Measurements from ENCODE around the gene LAMA3.

The LAMA3 gene

DNA sequence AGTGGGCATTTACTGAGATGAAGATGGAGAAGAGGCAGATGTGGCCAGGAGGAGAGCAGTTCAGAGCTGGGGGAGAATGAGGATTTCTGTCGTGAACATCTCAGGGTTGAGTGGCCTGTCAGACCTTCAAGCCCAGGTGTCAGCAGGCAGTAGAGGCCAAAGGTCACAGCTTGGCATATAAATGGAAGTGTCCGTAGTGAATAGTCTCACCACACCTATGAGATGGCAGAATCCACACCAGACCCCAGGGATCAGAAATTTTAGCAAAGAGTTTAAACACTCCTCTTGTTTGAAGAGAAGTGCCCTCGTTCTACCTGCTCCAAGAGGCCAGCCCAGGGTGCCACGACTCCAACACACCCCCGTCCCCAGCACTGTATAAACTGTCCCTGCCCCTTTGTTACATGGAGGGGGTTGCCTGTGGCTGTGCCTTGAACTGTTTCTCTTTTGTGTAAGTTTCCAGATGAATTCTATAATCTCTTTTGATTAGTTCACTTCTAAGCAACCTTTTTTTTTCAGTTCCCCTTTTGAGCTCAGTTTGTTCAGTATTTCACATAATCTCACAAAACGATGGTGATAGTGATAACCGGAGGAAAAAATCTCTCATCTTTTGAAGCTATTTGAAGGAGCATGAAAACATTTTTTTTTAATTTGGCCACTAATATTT is 256.3 kb downstream of the LAMA3 start:
- no peak overlapping the region for H3K27ac ChIP-seq
- TF ChIP-seq, protein P1, sequence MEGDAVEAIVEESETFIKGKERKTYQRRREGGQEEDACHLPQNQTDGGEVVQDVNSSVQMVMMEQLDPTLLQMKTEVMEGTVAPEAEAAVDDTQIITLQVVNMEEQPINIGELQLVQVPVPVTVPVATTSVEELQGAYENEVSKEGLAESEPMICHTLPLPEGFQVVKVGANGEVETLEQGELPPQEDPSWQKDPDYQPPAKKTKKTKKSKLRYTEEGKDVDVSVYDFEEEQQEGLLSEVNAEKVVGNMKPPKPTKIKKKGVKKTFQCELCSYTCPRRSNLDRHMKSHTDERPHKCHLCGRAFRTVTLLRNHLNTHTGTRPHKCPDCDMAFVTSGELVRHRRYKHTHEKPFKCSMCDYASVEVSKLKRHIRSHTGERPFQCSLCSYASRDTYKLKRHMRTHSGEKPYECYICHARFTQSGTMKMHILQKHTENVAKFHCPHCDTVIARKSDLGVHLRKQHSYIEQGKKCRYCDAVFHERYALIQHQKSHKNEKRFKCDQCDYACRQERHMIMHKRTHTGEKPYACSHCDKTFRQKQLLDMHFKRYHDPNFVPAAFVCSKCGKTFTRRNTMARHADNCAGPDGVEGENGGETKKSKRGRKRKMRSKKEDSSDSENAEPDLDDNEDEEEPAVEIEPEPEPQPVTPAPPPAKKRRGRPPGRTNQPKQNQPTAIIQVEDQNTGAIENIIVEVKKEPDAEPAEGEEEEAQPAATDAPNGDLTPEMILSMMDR (IDR thresholded peaks at IDR 0.05; ENCODE audit: low read depth, low read length), result no peak
- H3K4me3 ChIP-seq (ENCODE audit: low read depth, low read length), result no peak overlapping the region
- H3K9me3 ChIP-seq (ENCODE audit: severe bottlenecking), result no peaks in the 10 kb centered on the region
- peaks cover 3% of the 10 kb centered on the region; the same call in 1 of the 2 replicates for H3K36me3 ChIP-seq
- DNase-seq, result no peak
- no peaks in the 10 kb centered on the region for H3K27me3 ChIP-seq (ENCODE audit: insufficient read depth, low read depth, severe bottlenecking)

DNA sequence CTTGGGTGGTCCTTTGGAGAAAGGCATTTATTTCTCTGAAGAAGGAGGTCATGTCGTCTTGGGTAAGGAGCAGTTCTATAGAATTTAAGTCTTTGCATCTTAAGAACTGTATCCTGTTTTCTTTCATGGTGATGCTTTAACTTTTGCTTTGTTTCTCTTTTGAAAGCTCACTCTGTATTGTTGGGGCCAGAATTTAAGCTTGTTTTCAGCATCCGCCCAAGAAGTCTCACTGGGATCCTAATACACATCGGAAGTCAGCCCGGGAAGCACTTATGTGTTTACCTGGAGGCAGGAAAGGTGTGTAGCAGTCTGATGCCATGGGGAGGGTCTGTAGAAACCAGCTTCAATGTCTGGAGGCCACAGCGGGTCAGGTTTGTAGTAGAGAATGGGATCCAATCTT is 260.6 kb downstream of the LAMA3 start:
- Histone ChIP-seq H3K27ac (no peak overlapping the region), H3K9me3 (ENCODE audit: severe bottlenecking) (no peaks in the 10 kb centered on the region), H3K4me3 (ENCODE audit: low read depth, low read length) (no peak overlapping the region), H3K27me3 (ENCODE audit: insufficient read depth, low read depth, severe bottlenecking) (no peaks in the 10 kb centered on the region), H3K36me3 (no peaks in the 10 kb centered on the region)
- TF ChIP-seq, protein P1 (IDR thresholded peaks at IDR 0.05; ENCODE audit: low read depth, low read length), result no peak
- DNase-seq, result no peak

DNA sequence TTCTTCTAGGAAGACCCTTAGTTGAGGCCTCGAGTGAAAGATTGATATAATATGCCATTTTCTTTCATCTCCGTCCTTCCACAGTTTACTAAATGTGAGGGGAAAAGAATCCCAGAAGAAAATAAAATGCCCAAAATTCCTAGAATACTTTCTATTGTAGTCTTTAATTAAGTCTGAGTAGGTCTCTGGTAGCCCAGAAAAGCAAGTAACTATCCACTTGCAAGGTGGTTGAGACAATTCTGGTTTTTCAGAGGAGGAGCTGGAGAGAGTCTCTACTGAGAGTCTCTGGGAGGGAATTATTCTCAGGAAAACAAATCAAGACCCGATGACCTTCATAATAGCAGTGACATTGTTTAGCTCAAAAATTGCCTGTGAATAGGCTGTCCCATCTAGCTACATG is 261.4 kb downstream of the LAMA3 start:
- Histone ChIP-seq H3K27ac (no peak overlapping the region), H3K4me3 (ENCODE audit: low read depth, low read length) (no peak overlapping the region), H3K9me3 (ENCODE audit: severe bottlenecking) (no peaks in the 10 kb centered on the region), H3K27me3 (ENCODE audit: insufficient read depth, low read depth, severe bottlenecking) (no peaks in the 10 kb centered on the region), H3K36me3 (no peaks in the 10 kb centered on the region)
- DNase-seq, result no peak
- TF ChIP-seq, protein P1 (IDR thresholded peaks at IDR 0.05; ENCODE audit: low read depth, low read length), result no peak

DNA sequence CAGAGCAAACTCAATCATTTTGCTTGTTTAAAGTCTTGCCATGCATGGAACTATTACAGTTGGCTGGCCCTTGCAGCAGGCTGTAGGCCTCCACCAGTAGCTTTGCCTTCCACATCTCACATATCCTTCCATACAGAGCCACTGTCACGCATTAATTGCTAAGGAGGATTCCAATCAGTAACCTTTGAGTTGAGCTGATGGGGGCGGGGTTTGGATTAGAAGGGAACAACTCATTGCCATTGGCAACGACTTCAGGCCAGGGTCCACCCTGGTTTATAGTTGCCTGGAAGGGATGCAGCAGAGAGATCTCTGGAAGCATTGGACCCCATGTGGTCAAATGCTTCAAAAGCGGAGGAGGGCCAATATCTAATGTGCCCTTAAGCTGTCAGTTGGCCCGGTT is 262.0 kb downstream of the LAMA3 start:
- Histone ChIP-seq H3K4me3 (ENCODE audit: low read depth, low read length) (no peak overlapping the region), H3K9me3 (ENCODE audit: severe bottlenecking) (no peaks in the 10 kb centered on the region), H3K27me3 (ENCODE audit: insufficient read depth, low read depth, severe bottlenecking) (no peaks in the 10 kb centered on the region), H3K27ac (no peak overlapping the region), H3K36me3 (no peaks in the 10 kb centered on the region)
- TF ChIP-seq, protein P1 (IDR thresholded peaks at IDR 0.05; ENCODE audit: low read depth, low read length), result no peak
- no peak for DNase-seq

DNA sequence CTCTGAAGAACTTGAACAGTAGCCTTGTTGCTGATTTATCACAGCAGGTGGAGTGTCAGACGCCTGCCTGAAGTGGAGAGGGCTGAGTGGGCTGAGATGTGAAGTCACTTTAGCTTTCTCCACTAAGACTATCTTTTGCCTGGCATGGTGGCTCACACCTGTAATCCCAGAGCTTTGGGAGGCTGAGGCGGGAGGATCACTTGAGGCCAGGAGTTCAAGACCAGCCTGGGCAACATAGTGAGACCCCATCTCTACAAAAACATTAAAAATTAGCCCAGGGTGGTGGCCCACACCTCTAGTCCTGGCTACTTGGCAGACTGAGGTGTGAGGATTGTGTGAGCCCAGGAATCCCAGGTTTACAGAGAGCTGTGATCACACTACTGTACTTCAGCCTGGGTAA is 264.7 kb downstream of the LAMA3 start:
- TF ChIP-seq, protein P1 (IDR thresholded peaks at IDR 0.05; ENCODE audit: low read depth, low read length), result no peak

DNA sequence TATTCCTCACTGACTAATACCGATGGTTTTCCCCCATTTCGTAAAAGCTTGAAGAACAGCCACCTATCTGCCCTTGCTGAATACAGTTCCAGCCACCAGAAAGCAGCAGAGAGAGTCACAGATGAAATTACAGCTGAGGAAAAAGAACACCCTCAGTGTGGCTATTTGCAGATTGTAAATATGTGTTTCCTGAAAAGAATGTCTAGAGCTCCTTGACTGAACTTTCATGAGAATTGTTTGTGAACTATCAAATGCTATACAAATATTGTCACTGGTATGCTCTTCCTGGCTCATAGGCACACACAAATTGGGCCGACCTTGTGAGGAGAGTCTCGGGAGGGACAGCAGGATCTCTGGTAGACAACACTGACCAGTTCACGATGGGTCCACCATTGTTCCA is 267.2 kb downstream of the LAMA3 start:
- H3K36me3 ChIP-seq, result no peaks in the 10 kb centered on the region
- H3K27me3 ChIP-seq (ENCODE audit: insufficient read depth, low read depth, severe bottlenecking), result no peaks in the 10 kb centered on the region
- no peak overlapping the region for H3K27ac ChIP-seq
- no peak for DNase-seq
- H3K4me3 ChIP-seq (ENCODE audit: low read depth, low read length), result no peak overlapping the region
- TF ChIP-seq, protein P1 (IDR thresholded peaks at IDR 0.05; ENCODE audit: low read depth, low read length), result no peak
- H3K9me3 ChIP-seq (ENCODE audit: severe bottlenecking), result no peaks in the 10 kb centered on the region

More for the DNA sequence above, 264.7 kb downstream of the LAMA3 start:
- no peaks in the 10 kb centered on the region for H3K27me3 ChIP-seq (ENCODE audit: insufficient read depth, low read depth, severe bottlenecking)
- H3K36me3 ChIP-seq, result no peaks in the 10 kb centered on the region
- DNase-seq, result no peak
- no peak overlapping the region for H3K27ac ChIP-seq
- H3K9me3 ChIP-seq (ENCODE audit: severe bottlenecking), result no peaks in the 10 kb centered on the region
- no peak overlapping the region for H3K4me3 ChIP-seq (ENCODE audit: low read depth, low read length)

Measured in WERI-Rb-1 (cell line).